GM11168 (cell line): ENCODE results near the gene PTPN11.
"Not testable (repeated sequence)": the region's sequence is repeated elsewhere in the genome, so short reads cannot be mapped to it uniquely, and the experiment has no call there.

Experiments
- in situ Hi-C: fragments of 300-500 bp; cut with MboI; formaldehyde crosslinking; loops from one replicate; pipeline ENCODE4 v1.12.0; 2022; ENCODE audit warnings: low sequenced_read_pairs; ENCODE audit not compliant: unreplicated experiment

Gene PTPN11

DNA sequence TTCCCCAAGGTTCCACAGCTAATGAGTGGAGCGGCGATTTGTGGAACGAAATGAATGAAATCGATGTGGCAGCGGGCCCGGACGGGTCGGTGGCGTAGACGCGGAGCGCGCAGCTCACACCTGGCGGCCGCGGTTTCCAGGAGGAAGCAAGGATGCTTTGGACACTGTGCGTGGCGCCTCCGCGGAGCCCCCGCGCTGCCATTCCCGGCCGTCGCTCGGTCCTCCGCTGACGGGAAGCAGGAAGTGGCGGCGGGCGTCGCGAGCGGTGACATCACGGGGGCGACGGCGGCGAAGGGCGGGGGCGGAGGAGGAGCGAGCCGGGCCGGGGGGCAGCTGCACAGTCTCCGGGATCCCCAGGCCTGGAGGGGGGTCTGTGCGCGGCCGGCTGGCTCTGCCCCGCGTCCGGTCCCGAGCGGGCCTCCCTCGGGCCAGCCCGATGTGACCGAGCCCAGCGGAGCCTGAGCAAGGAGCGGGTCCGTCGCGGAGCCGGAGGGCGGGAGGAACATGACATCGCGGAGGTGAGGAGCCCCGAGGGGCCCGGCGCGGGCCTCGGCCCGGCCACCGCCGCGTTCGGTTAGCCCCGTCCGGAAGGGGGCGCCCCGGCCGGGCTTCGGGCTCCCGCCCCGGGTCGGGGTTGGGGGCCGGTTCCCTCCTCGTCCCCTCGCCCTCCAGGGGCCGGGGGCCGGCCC lies at the start of gene PTPN11:
PTPN11 (plus strand) TSS at position 340 of the 689 bp plus-strand sequence; CDS start at position 505, 165 bp downstream.
- in situ Hi-C loops, result no loop called here

DNA sequence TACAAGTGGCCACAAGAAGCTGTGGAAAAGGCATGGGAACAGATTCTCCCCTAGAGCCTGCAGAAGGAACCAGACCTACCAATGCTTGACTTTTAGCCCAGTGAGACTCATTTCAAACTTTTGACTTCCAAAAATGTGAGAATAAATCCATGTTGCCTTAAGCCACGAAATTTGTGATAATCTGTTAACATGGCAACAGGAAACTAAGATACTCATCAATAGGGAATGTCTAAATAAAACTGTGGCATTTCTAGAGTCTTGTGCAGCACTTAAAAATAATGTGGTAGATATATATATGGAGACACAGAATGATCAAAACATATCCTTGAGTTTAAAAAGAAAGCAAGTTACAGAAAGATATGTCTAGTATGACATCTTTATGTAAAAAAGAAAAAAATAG lies 48.5 kb upstream of the PTPN11 start:
- in situ Hi-C loops, result no loop called here

DNA sequence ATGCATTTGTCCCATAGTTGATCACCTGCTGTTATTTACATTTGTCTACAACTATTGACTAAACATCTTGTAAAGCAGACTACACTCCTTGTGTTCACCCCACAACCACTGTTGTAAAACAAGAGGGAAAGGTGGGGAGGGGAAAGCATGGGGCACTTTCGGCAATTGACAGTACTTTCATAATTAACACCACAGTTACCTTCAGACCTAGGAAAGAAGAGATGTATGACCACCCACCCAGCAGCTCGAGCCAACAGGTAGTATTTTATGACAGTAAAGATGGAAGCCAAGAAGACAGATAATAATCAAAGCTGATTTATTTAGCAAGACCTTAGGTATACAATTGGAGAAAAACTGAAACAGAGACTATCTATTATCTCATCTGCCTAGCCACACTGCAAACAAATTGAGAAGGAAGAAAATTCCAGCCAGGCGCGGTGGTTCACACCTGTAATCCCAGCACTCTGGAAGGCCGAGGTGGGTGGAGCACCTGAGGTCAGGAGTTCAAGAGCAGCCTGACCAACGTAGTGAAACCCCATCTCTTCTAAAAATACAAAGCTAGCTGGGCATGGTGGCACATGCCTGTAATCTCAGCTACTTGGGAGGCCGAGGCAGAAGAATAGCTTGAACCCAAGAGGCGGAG lies 47.8 kb upstream of the PTPN11 start:
- in situ Hi-C loops, result no loop called here

DNA sequence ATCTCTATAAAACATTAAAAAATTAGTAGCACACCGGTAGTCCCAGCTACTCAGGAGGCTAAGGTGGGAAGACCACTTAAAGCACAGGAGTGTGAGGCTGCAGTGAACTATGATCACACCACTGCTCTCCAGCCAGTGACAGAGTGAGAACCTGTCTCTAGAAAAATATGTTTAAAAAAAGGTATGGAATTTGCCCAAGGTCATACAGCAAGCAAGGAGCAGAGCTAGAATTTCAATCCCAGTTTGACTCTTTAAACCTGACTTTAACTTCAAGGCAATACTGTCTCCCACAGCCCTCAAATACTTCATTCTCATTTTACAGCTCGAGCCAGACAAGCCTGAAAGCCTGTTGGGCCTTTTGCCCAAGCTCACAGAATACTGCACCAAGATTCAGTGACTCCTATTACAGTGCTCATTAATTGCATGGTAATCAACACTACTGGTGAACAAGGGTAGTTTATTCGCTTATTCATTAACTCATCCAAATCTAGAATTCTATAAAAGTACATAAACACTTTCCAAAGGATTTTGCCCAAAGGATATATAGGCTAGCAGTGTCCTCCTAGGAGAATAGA lies 44.5 kb upstream of the PTPN11 start:
- in situ Hi-C loops, result no loop called here

DNA sequence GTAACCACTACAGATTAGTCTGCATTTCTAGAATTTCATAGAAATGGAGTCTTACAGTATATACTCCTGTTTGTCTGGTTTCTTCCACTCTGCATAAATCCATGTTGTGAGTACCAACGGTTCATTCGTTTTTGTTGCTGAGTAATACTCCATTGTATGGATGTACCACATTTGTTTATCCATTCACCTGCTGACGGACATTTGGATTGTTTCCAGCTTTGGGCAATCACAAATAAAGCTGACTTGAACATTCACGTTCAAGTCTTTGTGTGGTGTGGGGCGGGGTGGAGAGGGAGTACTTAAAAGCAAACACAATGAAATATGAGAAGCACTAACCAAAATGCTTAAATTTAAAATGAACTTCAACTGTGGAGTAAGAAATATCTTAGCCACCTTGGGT lies 43.6 kb upstream of the PTPN11 start:
- in situ Hi-C loops, result no loop called here

DNA sequence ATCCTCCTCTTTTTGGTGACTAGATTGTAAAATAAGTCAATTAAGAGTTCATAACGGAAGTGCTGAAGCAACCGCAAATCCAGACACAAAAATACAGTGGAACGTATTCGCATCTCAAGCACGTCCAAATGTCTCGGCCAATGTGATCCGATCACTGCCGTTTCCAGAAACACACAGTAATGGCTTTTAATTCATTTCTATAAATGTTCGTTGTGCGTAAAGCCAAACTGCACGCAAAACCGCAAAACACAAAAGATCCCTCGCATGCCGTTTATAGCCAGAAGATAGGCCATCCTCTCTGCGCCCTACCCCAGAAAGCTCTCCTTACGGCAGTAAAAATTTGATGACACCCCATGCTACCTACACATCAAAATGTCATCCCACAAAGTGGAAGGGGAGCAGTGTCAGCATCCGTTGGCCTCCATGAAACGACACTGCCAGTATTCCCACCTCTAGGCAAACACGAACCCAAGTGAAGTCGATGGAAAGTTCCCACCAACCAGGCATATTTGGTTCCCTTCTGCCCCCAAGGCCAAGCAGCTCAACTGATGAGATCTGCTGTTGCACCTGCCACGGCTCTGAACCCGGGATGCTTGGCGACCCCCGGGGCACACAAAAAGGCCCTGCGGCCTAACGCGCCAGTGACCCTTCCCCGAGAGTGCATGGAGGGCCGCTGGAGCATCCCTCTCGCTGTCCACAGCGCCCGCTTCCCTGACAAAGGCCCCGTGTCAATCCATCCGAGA lies 37.9 kb upstream of the PTPN11 start:
- in situ Hi-C loops, result loop anchor here (5.0 kb wide), 1 partner anchor 79 kb away; no protein-coding TSS in a partner anchor

DNA sequence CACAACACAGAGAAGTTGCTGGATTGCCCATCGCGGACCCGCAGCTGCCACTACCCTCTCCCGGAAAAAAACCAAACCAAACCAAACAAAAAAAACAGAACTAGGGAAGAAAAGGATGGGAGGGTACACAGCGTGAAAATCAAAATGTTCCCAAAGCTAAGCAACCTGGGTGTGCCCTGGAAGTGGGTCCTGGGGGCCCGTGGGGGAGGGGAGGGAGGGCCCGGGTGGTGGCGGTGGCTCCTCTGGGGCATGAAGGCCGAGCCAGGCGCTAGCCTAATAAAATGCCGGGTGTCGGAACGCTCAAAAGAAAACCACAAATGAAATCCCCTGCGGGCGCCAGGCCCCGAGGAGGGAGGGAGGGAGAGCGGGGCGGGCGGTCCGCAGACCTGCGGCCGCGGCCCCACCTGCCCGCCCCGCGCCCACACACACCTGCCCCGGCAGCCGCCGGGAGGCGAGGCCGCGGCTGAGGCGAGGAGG lies 37.3 kb upstream of the PTPN11 start:
- in situ Hi-C loops, result loop anchor here (5.0 kb wide), 1 partner anchor 79 kb away; no protein-coding TSS in a partner anchor

DNA sequence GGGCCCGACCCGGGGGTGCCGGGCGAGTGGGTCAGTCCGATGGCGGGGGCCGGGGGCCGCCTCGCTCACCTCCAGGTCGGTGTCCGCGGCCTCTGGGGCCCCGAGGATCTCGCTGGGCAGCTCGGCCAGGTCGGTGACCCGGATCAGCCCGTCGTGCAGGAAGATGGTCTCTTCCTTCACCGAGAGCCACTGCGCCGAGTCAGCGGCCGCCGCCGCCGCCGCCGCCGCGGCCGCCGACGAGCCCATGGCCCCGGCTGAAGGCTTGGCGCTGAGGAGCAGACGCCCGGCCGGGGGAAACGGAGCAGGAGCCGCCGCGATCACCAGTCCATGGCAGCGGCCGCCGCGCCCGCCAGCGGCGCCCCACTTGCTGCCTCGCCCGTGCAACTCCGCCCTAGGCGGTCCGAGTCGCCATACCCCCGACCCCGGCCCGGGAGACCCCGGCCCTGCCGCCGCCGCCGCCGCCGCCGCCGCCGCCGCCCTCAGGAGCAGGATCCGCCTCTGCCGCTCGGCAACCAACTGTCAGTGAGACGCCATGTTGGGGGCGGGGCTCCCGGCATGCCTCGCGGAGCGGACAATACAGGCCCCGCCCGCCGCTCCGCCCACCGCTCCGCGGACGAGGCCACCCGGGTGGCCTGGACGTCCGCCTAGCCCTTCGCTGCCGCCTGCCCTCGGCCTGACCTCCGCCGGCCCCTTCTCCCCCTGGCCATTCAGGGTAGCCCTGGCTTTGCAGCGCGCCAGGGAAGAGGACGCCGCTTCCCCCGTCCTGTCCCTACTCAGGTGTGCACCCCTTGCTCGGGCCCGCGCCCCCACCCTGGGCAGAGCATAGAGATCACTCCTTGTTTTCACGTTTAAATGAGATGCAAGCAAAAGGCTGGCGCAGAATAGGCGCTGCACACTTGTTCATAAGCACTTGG lies 36.6 kb upstream of the PTPN11 start, which contains the start of gene HECTD4:
HECTD4 (minus strand) TSS at position 549 of the 914 bp plus-strand sequence; CDS start at position 246, 303 bp downstream.
- in situ Hi-C loops, result loop anchor here (5.0 kb wide), 1 partner anchor 80 kb away; no protein-coding TSS in a partner anchor

DNA sequence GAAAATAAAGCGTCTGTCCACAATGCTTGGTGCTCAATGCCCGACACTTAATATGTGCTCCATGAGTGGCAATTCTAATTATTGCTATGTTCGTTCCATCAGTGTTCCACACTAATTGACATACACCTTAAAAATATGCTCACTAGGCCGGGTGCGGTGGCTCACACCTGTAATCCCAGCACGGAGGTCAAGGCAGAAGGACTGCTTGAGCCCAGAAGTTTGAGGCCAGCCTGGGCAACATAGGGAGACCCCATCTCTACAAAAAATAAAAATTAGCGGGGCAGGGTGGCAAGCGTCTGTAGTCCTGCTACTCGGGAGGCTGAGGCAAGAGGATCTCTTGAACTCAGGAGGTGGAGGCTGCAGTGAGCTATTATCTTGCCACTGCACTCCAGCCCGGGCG lies 35.9 kb upstream of the PTPN11 start:
- in situ Hi-C loops, result loop anchor here (5.0 kb wide), 1 partner anchor 81 kb away; no protein-coding TSS in a partner anchor

DNA sequence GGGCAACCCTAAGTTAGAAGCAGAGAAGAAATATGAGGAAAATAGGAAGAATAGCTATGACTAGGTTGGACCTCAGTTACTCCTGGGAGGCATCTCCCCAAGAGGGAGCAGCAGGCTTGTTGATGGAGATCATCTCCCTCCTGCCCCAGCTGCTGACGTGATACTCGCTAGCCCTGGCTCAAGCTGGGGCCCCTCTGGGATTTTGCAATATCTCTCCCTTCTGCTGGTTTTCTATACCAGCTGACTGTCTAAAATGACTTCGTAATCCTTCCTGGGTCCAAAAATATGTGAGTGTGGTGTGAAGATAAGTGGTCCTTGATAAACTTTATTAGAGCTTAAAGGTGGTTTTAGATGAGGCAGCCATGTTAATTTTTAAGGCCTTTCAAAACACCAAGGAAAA lies 32.0 kb upstream of the PTPN11 start:
- in situ Hi-C loops, result loop anchor here (5.0 kb wide), 1 partner anchor 189 kb away; no protein-coding TSS in a partner anchor

DNA sequence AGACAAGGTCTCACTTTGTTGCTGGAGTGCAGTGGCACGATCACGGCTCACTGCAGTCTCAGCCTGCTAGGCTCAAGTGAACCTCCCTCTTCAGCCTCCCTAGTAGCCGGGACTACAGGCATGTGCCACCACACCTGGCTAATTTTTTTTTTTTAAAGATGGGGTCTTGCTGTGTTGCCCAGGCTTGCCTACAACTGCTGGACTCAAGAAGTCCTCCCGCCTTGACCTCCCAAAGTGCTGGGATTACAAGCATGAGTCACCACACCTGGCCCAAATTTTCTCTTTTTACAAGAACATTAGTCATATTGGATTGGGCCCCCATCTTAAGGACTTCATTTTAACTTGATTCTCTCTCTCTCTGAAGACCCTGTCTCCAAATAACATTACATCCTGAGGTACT lies 29.5 kb upstream of the PTPN11 start:
- in situ Hi-C loops, result loop anchor here (5.0 kb wide), 1 partner anchor 192 kb away; no protein-coding TSS in a partner anchor

DNA sequence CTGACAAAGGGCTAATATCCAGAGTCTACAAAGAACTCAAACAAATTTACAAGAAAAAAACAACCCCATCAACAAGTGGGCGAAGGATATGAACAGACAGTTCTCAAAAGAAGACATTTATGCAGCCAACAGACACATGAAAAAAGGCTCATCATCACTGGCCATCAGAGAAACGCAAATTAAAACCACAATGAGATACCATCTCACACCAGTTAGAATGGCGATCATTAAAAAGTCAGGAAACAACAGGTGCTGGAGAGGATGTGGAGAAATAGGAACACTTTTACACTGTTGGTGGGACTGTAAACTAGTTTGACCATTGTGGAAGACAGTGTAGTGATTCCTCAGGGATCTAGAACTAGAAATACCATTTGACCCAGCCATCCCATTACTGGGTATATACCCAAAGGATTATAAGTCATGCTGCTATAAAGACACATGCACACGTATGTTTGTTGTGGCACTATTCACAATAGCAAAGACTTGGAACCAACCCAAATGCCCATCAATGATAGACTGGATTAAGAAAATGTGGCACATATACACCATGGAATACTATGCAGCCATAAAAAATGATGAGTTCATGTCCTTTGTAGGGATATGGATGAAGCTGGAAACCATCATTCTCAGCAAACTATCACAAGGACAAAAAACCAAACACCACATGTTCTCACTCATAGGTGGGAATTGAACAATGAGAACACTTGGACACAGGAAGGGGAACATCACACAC lies 28.7 kb upstream of the PTPN11 start:
- in situ Hi-C loops, result loop anchor here (5.0 kb wide), 1 partner anchor 193 kb away; no protein-coding TSS in a partner anchor

DNA sequence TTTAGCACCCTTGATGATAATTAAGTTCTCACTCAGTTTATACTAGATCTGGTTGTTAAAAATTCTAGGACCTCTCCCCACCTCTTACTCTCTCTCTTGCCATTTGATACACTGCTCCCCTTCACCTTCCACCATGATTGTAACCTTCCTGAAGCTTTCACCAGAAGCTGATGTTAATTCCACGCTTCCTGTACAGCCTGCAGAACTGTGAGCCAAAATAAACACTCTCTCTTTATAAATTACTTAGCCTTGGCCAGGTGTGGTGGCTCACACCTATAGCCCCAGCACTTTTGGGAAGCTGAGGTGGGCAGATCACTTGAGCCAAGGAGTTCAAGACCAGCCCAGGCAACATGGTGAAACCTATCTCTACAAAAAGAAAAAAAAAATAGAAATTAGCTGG lies 25.4 kb upstream of the PTPN11 start:
- in situ Hi-C loops, result no loop called here

DNA sequence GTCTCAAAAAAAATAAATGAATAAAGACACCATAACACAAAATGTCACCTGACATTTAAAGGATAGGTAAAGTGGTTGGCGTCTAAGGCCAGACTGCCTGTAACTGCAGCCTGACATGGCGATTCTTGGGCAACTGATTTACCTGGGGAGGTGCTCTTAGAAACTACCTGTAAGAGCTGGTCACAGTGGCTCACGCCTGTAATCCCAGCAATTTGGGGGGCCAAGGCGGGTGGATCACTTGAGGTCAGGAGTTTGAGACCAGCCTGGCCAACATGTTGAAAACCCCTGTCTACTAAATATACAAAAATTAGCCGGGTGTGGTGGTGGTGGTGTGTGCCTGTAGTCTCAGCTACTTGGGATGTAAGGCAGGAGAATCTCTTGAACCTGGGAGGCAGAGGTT lies 17.7 kb upstream of the PTPN11 start:
- in situ Hi-C loops, result no loop called here

DNA sequence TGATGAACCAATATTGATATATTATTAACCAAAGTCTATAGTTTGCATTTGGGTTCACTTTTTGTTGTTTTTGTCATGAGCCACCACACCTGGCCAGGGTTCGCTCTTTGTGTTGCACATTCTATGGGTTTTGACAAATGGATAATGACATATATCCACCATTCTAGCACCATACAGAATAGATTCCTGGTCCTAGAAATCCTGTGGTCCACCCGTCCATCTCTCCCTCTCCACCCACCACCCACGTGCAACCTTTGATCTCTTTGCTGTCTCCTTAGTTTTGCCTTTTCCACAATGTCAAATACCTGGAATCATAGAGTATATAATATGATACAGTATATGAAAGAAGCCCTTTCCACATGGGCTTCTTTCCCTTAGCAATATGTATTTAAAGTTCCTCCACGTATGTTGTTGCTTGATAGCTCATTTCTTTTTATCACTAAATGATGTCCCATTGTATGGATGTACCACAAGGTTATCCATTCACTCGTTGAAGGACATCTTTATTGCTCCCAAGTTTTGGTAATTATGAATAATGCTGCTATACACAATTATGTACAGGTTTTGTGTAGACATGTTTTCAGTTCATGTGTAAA lies 16.7 kb upstream of the PTPN11 start:
- in situ Hi-C loops, result no loop called here

DNA sequence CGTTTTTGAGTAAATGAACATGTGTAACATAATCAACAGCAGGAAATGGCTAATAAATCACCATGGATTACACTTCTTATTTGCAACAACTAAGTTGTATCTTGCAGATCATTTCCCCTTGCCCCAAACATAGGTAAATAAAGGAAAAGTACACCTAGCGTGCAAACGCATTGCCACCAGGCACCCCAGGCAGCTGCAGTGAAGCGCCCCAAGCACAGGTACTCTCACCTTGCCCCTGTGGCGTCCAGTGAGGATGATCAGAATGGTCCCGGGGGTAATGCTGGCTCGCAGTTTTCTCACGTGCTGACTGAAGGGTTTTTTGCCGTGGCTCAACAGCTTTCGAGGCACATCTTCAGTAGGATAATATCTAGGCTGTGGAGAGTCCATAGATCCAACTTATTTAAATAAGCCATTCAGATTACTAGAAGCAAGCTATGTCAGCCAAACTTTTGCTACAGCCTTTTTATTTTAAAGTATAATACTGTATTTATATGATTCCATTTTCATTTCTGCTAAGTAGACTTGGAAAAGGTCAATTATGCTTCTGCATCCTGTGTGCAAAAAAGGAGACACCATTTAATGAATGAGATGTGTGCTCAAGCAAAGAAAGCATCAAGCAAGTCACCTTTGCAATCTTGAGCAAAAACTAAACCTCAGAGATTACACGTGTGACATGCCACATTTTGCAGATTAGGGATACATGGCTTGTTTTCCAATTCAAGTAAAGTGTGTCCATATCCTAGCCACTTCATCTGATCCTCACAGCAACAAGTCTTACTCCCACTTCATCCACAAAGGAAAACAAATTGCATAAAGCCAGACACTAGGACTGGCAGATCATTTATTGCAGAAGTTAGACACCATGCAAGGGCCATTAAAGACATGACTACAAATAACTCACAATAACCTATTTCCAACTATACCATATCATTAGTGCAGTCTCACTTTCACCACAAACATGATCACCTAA lies 11.9 kb upstream of the PTPN11 start:
- in situ Hi-C loops, result no loop called here

DNA sequence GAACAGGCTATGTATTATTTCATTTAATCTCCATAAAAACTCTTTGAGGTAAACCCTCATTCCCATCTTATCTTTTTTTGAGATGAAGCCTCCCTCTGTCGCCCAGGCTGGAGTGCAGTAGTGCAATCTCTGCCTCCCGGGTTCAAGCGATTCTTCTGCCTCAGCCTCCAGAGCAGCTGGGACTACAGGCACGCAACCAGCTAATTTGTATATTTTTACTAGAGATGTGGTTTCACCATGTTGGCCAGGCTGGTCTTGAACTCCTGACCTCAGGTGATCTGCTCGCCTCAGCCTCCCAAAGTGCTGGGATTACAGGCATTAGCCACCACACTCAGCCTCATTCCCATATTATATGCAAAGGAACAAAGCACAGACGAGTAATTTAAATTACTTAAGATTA lies 11.1 kb upstream of the PTPN11 start:
- in situ Hi-C loops, result not testable (repeated sequence)
